ENCODE measurements around the gene PTPRG.

The PTPRG gene

DNA sequence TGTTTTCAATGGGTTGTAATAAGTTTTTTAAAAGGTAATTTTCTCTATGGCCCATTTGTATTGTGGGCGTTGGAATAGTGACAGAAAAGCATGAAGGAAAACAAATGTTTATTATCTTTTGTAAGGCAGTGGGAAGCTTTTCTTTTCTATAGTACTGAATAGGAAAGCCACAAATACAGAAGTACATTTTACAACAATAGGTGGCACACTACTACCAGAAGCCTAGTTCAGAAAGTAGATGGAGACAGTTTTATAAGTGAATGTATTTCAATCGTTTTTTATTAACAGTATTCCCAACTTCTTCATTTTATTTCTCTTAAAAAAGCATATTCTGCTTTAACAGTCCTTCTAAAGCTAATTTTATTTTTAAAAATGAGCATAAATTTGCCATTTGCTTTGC is 296.7 kb downstream of the PTPRG start:
- no peak for TF ChIP-seq EZH2phosphoT487 (IDR thresholded peaks at IDR 0.05; ENCODE audit: low read depth)
- TF ChIP-seq, protein P1, sequence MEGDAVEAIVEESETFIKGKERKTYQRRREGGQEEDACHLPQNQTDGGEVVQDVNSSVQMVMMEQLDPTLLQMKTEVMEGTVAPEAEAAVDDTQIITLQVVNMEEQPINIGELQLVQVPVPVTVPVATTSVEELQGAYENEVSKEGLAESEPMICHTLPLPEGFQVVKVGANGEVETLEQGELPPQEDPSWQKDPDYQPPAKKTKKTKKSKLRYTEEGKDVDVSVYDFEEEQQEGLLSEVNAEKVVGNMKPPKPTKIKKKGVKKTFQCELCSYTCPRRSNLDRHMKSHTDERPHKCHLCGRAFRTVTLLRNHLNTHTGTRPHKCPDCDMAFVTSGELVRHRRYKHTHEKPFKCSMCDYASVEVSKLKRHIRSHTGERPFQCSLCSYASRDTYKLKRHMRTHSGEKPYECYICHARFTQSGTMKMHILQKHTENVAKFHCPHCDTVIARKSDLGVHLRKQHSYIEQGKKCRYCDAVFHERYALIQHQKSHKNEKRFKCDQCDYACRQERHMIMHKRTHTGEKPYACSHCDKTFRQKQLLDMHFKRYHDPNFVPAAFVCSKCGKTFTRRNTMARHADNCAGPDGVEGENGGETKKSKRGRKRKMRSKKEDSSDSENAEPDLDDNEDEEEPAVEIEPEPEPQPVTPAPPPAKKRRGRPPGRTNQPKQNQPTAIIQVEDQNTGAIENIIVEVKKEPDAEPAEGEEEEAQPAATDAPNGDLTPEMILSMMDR (IDR thresholded peaks at IDR 0.05; ENCODE audit: low read depth, low read length): peak; percentile 93
- Histone ChIP-seq H3K9me3 (ENCODE audit: insufficient read depth, low read length) (no peaks in the 10 kb centered on the region), H3K4me3 (ENCODE audit: low read length) (no peak overlapping the region), H4K20me1 (ENCODE audit: insufficient read depth, low read length) (peaks cover 4% of the 10 kb centered on the region), H3K36me3 (replicated peaks; ENCODE audit: low read depth, low read length) (no peaks in the 10 kb centered on the region), H3K27me3 (ENCODE audit: low read depth, low read length) (no peaks in the 10 kb centered on the region), H2AFZ (ENCODE audit: low read depth, low read length) (no peak overlapping the region), H3K79me2 (ENCODE audit: low read length) (no peaks in the 10 kb centered on the region), H3K4me1 (ENCODE audit: low read length) (no peaks in the 10 kb centered on the region), H3K4me2 (ENCODE audit: low read length) (no peak overlapping the region), H3K27ac (ENCODE audit: low read length) (no peak overlapping the region), H3K9ac (ENCODE audit: low read length) (no peak overlapping the region)

- H3K4me3 ChIP-seq (ENCODE audit: low read length): no peak overlapping the region
- H3K4me1 ChIP-seq (ENCODE audit: low read length): peaks cover 8% of the 10 kb centered on the region
- no peaks in the 10 kb centered on the region for H3K27me3 ChIP-seq (ENCODE audit: low read depth, low read length)
- H3K79me2 ChIP-seq (ENCODE audit: low read length): no peaks in the 10 kb centered on the region
- H3K27ac ChIP-seq (ENCODE audit: low read length): no peak overlapping the region
- no peak overlapping the region for H3K9ac ChIP-seq (ENCODE audit: low read length)
- no peak overlapping the region for H2AFZ ChIP-seq (ENCODE audit: low read depth, low read length)
- H3K36me3 ChIP-seq (replicated peaks; ENCODE audit: low read depth, low read length): no peaks in the 10 kb centered on the region
- TF ChIP-seq, protein P1 (IDR thresholded peaks at IDR 0.05; ENCODE audit: low read depth, low read length): no peak
- TF ChIP-seq EZH2phosphoT487 (IDR thresholded peaks at IDR 0.05; ENCODE audit: low read depth): no peak
- H4K20me1 ChIP-seq (ENCODE audit: insufficient read depth, low read length): peaks cover 1% of the 10 kb centered on the region; the same call in 1 of the 2 replicates
- H3K4me2 ChIP-seq (ENCODE audit: low read length): no peak overlapping the region
- H3K9me3 ChIP-seq (ENCODE audit: insufficient read depth, low read length): no peaks in the 10 kb centered on the region
Measured at GRCh38 chr3:61861410-61861809, 300.0 kb downstream of the PTPRG start.

DNA sequence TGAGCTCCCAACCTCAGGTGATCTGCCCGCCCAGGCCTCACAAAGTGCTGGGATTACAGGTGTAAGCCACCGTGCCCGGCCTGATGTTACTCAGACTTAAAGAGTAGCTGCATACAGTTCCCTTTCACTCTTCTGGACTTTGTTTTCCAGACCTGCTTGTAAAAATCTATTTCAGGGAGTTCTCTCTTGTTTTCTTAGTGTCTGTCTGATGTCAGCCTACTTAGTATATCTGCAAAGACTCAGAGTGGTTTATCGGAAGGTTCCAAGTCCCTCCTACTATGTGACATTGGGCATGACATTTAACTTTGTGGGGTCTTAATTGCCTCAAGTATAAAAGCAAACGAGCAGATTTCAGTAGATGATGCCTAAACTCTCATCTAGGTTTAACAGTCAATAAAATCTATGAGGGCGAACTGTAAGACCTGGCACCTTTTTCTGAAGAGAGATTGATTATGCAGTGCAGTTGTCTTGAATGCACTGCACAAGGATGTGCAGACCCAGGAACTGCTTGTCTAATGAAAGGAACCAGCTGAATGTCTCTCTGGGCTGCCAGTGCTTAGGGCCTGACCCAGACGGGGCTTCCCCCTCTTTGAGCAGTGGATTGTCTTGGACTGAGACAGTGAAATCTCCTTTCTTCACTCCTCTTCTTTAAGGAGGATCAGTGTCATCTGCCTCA is 301.4 kb downstream of the PTPRG start:
- H3K27ac ChIP-seq (ENCODE audit: low read length): no peak overlapping the region
- H3K4me2 ChIP-seq (ENCODE audit: low read length): no peak overlapping the region
- no peaks in the 10 kb centered on the region for H3K36me3 ChIP-seq (replicated peaks; ENCODE audit: low read depth, low read length)
- no peaks in the 10 kb centered on the region for H3K9me3 ChIP-seq (ENCODE audit: insufficient read depth, low read length)
- H3K4me1 ChIP-seq (ENCODE audit: low read length): peaks cover 9% of the 10 kb centered on the region
- H3K4me3 ChIP-seq (ENCODE audit: low read length): no peak overlapping the region
- H3K27me3 ChIP-seq (ENCODE audit: low read depth, low read length): no peaks in the 10 kb centered on the region
- no peak overlapping the region for H2AFZ ChIP-seq (ENCODE audit: low read depth, low read length)
- H3K79me2 ChIP-seq (ENCODE audit: low read length): no peaks in the 10 kb centered on the region
- H4K20me1 ChIP-seq (ENCODE audit: insufficient read depth, low read length): no peaks in the 10 kb centered on the region
- TF ChIP-seq, protein P1 (IDR thresholded peaks at IDR 0.05; ENCODE audit: low read depth, low read length): no peak
- TF ChIP-seq EZH2phosphoT487 (IDR thresholded peaks at IDR 0.05; ENCODE audit: low read depth): no peak
- no peak overlapping the region for H3K9ac ChIP-seq (ENCODE audit: low read length)

GRCh38 chr3:61863579-61863978 is 302.2 kb downstream of the PTPRG start:
- TF ChIP-seq, protein P1 (IDR thresholded peaks at IDR 0.05; ENCODE audit: low read depth, low read length): no peak
- no peak for TF ChIP-seq EZH2phosphoT487 (IDR thresholded peaks at IDR 0.05; ENCODE audit: low read depth)
- no peaks in the 10 kb centered on the region for H3K27me3 ChIP-seq (ENCODE audit: low read depth, low read length)
- H3K4me2 ChIP-seq (ENCODE audit: low read length): no peak overlapping the region
- no peaks in the 10 kb centered on the region for H3K36me3 ChIP-seq (replicated peaks; ENCODE audit: low read depth, low read length)
- no peaks in the 10 kb centered on the region for H3K9me3 ChIP-seq (ENCODE audit: insufficient read depth, low read length)
- H3K4me1 ChIP-seq (ENCODE audit: low read length): peaks cover 9% of the 10 kb centered on the region
- no peak overlapping the region for H3K9ac ChIP-seq (ENCODE audit: low read length)
- H3K27ac ChIP-seq (ENCODE audit: low read length): no peak overlapping the region
- no peaks in the 10 kb centered on the region for H4K20me1 ChIP-seq (ENCODE audit: insufficient read depth, low read length)
- H2AFZ ChIP-seq (ENCODE audit: low read depth, low read length): no peak overlapping the region
- H3K79me2 ChIP-seq (ENCODE audit: low read length): no peaks in the 10 kb centered on the region
- no peak overlapping the region for H3K4me3 ChIP-seq (ENCODE audit: low read length)

Measured in OCI-LY3 (cell line).